HepG2 (cell line): ENCODE measurements around the gene SGMS1. TPM values are rescaled to one million over a fixed set of nuclear protein-coding genes. Genes with fewer than 3 reads are reported as not detected.

Experiments
- AHDC1 ChIP-seq: sonication (generic); formaldehyde crosslinking; IDR thresholded peaks from 2 replicates; pipeline ENCODE4 v1.5.1; 2020; ENCODE audit warnings: mild to moderate bottlenecking, missing genetic modification reagents, borderline replicate concordance
- CHCHD3 ChIP-seq: sonication (generic); formaldehyde crosslinking; IDR thresholded peaks from 2 replicates; pipeline ENCODE4 v1.8.0; 2022; ENCODE audit warnings: mild to moderate bottlenecking, missing genetic modification reagents, moderate library complexity
- ETV6 ChIP-seq: sonication (generic); formaldehyde crosslinking; conservative IDR thresholded peaks from 2 replicates; pipeline ENCODE4 v1.4.0; 2020; ENCODE audit warnings: missing genetic modification reagents
- FUBP1 ChIP-seq: sonication (generic); formaldehyde crosslinking; IDR thresholded peaks from 2 replicates; pipeline ENCODE4 v1.5.1; 2020; ENCODE audit warnings: missing genetic modification reagents, mild to moderate bottlenecking, borderline replicate concordance
- HINFP ChIP-seq: sonication (generic); formaldehyde crosslinking; IDR thresholded peaks from 2 replicates; pipeline ENCODE4 v1.4.0; 2020; ENCODE audit warnings: low read depth, mild to moderate bottlenecking, missing genetic modification reagents
- ISX ChIP-seq: sonication (generic); formaldehyde crosslinking; conservative IDR thresholded peaks from 2 replicates; pipeline ENCODE4 v1.5.0; 2020; ENCODE audit warnings: missing genetic modification reagents
- KMT2B ChIP-seq: IDR thresholded peaks from 2 replicates; pipeline ENCODE4 v1.6.1; 2016; ENCODE audit warnings: missing genetic modification reagents, missing compliant biosample characterization
- RAD51 ChIP-seq: fragments of 450-650 bp; IDR thresholded peaks from 2 replicates; pipeline ENCODE4 v1.6.1; 2016; ENCODE audit warnings: borderline replicate concordance
- SCMH1 ChIP-seq: sonication (generic); formaldehyde crosslinking; IDR thresholded peaks from 2 replicates; pipeline ENCODE4 v1.9.0; 2021; ENCODE audit warnings: missing genetic modification reagents, mild to moderate bottlenecking, borderline replicate concordance
- SMAD3 ChIP-seq: sonication (generic); formaldehyde crosslinking; IDR thresholded peaks from 2 replicates; pipeline ENCODE4 v1.4.0; 2020; ENCODE audit warnings: missing genetic modification reagents
- SUZ12 ChIP-seq: fragments of 150-350 bp; IDR thresholded peaks from 2 replicates; pipeline ENCODE4 v1.6.1; 2014; ENCODE audit warnings: low read depth, low read length
- TARDBP ChIP-seq: sonication (generic); formaldehyde crosslinking; IDR thresholded peaks from 2 replicates; pipeline ENCODE4 v1.8.0; 2022; ENCODE audit warnings: mild to moderate bottlenecking, missing genetic modification reagents
- ZNF234 ChIP-seq: sonication (generic); formaldehyde crosslinking; conservative IDR thresholded peaks from 2 replicates; pipeline ENCODE4 v1.5.1; 2020; ENCODE audit warnings: mild to moderate bottlenecking, missing genetic modification reagents
- ZNF235 ChIP-seq: sonication (generic); formaldehyde crosslinking; IDR thresholded peaks from 2 replicates; pipeline ENCODE4 v1.8.1; 2023; ENCODE audit warnings: mild to moderate bottlenecking, missing genetic modification reagents, borderline replicate concordance
- ZNF292 ChIP-seq: sonication (generic); formaldehyde crosslinking; IDR thresholded peaks from 2 replicates; pipeline ENCODE4 v1.8.1; 2022; ENCODE audit warnings: mild to moderate bottlenecking, low read depth, missing genetic modification reagents, borderline replicate concordance
- ZNF441 ChIP-seq: sonication (generic); formaldehyde crosslinking; IDR thresholded peaks from 2 replicates; pipeline ENCODE4 v1.7.0; 2021; ENCODE audit warnings: missing genetic modification reagents, borderline replicate concordance
- ZNF543 ChIP-seq: sonication (generic); formaldehyde crosslinking; IDR thresholded peaks from 2 replicates; pipeline ENCODE4 v1.4.0; 2020; ENCODE audit warnings: mild to moderate bottlenecking, missing genetic modification reagents
- ZNF574 ChIP-seq: sonication (generic); formaldehyde crosslinking; IDR thresholded peaks from 2 replicates; pipeline ENCODE4 v1.4.0; 2020; ENCODE audit warnings: missing genetic modification reagents
- polyA plus RNA-seq, 8 experiments: library from polyadenylated mRNA; depleted of rRNA in 3 of 8; stranded (reverse) in 7 of 8; unstranded in 1 of 8; fragments of >200 nt; fragmentation: Illumina TruSeq in 4 of 8; extraction: Trizol in 4 of 8; gene quantifications; 2 replicates each; pipeline versions ENCODE4 v1.2.1 to v1.2.3, GENCODE V29; 2011 to 2016; ENCODE audit warnings: low read depth in 4 of 8, missing spikeins in 1 of 8, mixed read lengths in 1 of 8; ENCODE audit not compliant: insufficient read depth in 1 of 8
- total RNA-seq, 5 experiments: library from RNA; depleted of rRNA; stranded (reverse); fragments of >200 nt; fragmentation: Illumina TruSeq; extraction: Trizol; gene quantifications; 2 replicates each; pipeline ENCODE4 v1.2.3, GENCODE V29; 2016; ENCODE audit warnings: low read depth in 1 of 5

SGMS1 gene
- total and polyA plus RNA-seq, 2 of the 13 experiments (the other 11 are each of a cell fraction or from before 2014, with no cell fraction given) = 6.5 to 15.1 TPM

- no peak for TF ChIP-seq AHDC1
- no peak; the same call in 1 of the 2 replicates for TF ChIP-seq ETV6 (CRISPR knock-in tag)
- no peak for TF ChIP-seq SUZ12
- no peak for TF ChIP-seq ZNF543 (CRISPR knock-in tag)
- TF ChIP-seq ZNF235 (CRISPR knock-in tag) = 0 out of 2 replicates have a peak, but pooled peaks have one; percentile 47
- TF ChIP-seq ZNF574 (CRISPR knock-in tag) = peak; percentile 77; the same call in 1 of the 2 replicates
- no peak for TF ChIP-seq TARDBP (CRISPR knock-in tag)
- TF ChIP-seq CHCHD3 (CRISPR knock-in tag) = 0 out of 2 replicates have a peak, but pooled peaks have one; percentile 15
- TF ChIP-seq ISX (CRISPR knock-in tag) = peak; percentile 62; the same call in 1 of the 2 replicates
- TF ChIP-seq SCMH1 (CRISPR knock-in tag) = no peak
- TF ChIP-seq ZNF234 (CRISPR knock-in tag) = no peak
- peak; percentile 33; the same call in 1 of the 2 replicates for TF ChIP-seq KMT2B (CRISPR knock-in tag)
- no peak for TF ChIP-seq HINFP (CRISPR knock-in tag)
- TF ChIP-seq ZNF441 = no peak; the same call in 1 of the 2 replicates
- peak; percentile 88 for TF ChIP-seq RAD51
- no peak for TF ChIP-seq SMAD3 (CRISPR knock-in tag)
- TF ChIP-seq FUBP1 = no peak
- no peak for TF ChIP-seq ZNF292
These were observed 1.2 kb upstream of the SGMS1 start (continued) for GRCh38 chr10:50624866-50625501.
